Measurements from ENCODE around the gene INCA1. TPM values are rescaled to one million over a fixed set of nuclear protein-coding genes. Genes with fewer than 3 reads are reported as not detected.

INCA1 gene
- total and polyA plus RNA-seq, 2 of the 8 experiments (the other 6 are each of a cell fraction or from before 2014, with no cell fraction given): 0.89 to 1.4 TPM

GRCh38 chr17:4939546-4939795 lies 57.9 kb downstream of the INCA1 start (continued):
- TF ChIP-seq, protein P1, sequence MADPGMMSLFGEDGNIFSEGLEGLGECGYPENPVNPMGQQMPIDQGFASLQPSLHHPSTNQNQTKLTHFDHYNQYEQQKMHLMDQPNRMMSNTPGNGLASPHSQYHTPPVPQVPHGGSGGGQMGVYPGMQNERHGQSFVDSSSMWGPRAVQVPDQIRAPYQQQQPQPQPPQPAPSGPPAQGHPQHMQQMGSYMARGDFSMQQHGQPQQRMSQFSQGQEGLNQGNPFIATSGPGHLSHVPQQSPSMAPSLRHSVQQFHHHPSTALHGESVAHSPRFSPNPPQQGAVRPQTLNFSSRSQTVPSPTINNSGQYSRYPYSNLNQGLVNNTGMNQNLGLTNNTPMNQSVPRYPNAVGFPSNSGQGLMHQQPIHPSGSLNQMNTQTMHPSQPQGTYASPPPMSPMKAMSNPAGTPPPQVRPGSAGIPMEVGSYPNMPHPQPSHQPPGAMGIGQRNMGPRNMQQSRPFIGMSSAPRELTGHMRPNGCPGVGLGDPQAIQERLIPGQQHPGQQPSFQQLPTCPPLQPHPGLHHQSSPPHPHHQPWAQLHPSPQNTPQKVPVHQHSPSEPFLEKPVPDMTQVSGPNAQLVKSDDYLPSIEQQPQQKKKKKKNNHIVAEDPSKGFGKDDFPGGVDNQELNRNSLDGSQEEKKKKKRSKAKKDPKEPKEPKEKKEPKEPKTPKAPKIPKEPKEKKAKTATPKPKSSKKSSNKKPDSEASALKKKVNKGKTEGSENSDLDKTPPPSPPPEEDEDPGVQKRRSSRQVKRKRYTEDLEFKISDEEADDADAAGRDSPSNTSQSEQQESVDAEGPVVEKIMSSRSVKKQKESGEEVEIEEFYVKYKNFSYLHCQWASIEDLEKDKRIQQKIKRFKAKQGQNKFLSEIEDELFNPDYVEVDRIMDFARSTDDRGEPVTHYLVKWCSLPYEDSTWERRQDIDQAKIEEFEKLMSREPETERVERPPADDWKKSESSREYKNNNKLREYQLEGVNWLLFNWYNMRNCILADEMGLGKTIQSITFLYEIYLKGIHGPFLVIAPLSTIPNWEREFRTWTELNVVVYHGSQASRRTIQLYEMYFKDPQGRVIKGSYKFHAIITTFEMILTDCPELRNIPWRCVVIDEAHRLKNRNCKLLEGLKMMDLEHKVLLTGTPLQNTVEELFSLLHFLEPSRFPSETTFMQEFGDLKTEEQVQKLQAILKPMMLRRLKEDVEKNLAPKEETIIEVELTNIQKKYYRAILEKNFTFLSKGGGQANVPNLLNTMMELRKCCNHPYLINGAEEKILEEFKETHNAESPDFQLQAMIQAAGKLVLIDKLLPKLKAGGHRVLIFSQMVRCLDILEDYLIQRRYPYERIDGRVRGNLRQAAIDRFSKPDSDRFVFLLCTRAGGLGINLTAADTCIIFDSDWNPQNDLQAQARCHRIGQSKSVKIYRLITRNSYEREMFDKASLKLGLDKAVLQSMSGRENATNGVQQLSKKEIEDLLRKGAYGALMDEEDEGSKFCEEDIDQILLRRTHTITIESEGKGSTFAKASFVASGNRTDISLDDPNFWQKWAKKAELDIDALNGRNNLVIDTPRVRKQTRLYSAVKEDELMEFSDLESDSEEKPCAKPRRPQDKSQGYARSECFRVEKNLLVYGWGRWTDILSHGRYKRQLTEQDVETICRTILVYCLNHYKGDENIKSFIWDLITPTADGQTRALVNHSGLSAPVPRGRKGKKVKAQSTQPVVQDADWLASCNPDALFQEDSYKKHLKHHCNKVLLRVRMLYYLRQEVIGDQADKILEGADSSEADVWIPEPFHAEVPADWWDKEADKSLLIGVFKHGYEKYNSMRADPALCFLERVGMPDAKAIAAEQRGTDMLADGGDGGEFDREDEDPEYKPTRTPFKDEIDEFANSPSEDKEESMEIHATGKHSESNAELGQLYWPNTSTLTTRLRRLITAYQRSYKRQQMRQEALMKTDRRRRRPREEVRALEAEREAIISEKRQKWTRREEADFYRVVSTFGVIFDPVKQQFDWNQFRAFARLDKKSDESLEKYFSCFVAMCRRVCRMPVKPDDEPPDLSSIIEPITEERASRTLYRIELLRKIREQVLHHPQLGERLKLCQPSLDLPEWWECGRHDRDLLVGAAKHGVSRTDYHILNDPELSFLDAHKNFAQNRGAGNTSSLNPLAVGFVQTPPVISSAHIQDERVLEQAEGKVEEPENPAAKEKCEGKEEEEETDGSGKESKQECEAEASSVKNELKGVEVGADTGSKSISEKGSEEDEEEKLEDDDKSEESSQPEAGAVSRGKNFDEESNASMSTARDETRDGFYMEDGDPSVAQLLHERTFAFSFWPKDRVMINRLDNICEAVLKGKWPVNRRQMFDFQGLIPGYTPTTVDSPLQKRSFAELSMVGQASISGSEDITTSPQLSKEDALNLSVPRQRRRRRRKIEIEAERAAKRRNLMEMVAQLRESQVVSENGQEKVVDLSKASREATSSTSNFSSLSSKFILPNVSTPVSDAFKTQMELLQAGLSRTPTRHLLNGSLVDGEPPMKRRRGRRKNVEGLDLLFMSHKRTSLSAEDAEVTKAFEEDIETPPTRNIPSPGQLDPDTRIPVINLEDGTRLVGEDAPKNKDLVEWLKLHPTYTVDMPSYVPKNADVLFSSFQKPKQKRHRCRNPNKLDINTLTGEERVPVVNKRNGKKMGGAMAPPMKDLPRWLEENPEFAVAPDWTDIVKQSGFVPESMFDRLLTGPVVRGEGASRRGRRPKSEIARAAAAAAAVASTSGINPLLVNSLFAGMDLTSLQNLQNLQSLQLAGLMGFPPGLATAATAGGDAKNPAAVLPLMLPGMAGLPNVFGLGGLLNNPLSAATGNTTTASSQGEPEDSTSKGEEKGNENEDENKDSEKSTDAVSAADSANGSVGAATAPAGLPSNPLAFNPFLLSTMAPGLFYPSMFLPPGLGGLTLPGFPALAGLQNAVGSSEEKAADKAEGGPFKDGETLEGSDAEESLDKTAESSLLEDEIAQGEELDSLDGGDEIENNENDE (IDR thresholded peaks at IDR 0.05; ENCODE audit: insufficient replicate concordance, low read length): no peak
- TF ChIP-seq ASH2L (IDR thresholded peaks at IDR 0.05; ENCODE audit: low read length) (peak; percentile 22), GTF2F1 (IDR thresholded peaks at IDR 0.05; ENCODE audit: borderline replicate concordance, low read depth, low read length) (no peak), TAF7 (optimal IDR thresholded peaks at IDR 0.05; ENCODE audit: borderline replicate concordance, low read depth, low read length) (no peak), EZH2 (IDR thresholded peaks at IDR 0.05; ENCODE audit: low read depth, low read length, severe bottlenecking) (no peak), CREB1 (IDR thresholded peaks at IDR 0.05) (0 out of 2 replicates have a peak, but pooled peaks have one; percentile 3), RBBP5 (IDR thresholded peaks at IDR 0.05; ENCODE audit: borderline replicate concordance, low read depth, low read length) (no peak), SIX5 (IDR thresholded peaks at IDR 0.05; ENCODE audit: low read depth, low read length) (no peak), TEAD4 (IDR thresholded peaks at IDR 0.05; ENCODE audit: low read depth, low read length) (no peak)

Data from H1 (cell line).